Thyroid gland (tissue), 4 donors: ENCODE results near the gene PPP2R2C.

ENCODE experiments used
- POLR2A ChIP-seq, 2 donors: fragments of 450-650 bp; IDR thresholded peaks; one replicate each; pipeline ENCODE4 v1.6.1; 2017; ENCODE audit warnings: antibody characterized with exemption in 2 of 2, mild to moderate bottlenecking in 2 of 2, moderate library complexity in 1 of 2
- TF ChIP-seq, protein P1 (sequence below), 6 experiments: fragments of 200-600 bp in 3 of 6; fragments of 450-650 bp in 3 of 6; sonication (generic) in 3 of 6; IDR thresholded peaks; one replicate each; pipeline ENCODE4 v1.5.1; 2016 to 2019; ENCODE audit warnings: antibody characterized with exemption in 6 of 6, mild to moderate bottlenecking in 2 of 6, inconsistent platforms in 1 of 6, moderate library complexity in 1 of 6

DNA sequence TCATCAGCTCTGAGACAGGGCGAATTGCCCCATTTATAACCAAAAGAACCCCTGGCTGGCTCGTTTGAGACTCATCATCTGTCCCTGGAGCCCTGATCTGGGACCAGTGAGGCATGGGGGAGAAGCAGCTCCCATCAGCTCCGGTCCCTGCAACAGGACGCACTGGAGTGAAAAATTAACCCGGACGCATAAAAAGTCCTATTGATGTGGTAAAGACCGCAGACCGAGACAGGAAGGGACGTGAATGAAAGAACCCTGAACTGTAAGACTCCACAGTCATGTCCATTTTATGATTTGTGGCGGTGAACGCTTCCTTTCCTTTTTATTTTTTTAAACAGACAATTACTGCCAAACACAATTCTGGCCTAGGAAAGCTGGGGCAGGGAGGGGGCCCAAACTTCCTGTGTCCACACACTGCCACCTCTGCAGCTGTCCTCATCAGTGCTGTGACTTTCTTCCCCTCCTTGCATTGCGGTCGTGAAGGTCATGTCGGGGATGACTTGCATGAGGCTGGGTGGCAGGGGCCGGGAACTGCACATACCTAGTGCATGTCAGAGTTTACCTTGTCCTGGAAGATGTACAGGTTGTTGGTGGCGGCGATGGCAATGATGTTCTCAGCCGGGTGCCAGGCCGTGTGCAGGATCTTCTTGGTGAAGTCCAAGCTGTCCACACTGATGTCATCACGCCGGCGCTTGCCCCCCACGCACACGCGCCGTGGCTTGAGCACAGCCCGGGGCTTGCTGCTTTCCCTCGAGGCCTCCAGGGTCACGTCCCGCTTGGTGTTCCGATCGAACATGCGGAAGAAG, 149.4 kb downstream of the PPP2R2C start:
- TF ChIP-seq, protein P1, sequence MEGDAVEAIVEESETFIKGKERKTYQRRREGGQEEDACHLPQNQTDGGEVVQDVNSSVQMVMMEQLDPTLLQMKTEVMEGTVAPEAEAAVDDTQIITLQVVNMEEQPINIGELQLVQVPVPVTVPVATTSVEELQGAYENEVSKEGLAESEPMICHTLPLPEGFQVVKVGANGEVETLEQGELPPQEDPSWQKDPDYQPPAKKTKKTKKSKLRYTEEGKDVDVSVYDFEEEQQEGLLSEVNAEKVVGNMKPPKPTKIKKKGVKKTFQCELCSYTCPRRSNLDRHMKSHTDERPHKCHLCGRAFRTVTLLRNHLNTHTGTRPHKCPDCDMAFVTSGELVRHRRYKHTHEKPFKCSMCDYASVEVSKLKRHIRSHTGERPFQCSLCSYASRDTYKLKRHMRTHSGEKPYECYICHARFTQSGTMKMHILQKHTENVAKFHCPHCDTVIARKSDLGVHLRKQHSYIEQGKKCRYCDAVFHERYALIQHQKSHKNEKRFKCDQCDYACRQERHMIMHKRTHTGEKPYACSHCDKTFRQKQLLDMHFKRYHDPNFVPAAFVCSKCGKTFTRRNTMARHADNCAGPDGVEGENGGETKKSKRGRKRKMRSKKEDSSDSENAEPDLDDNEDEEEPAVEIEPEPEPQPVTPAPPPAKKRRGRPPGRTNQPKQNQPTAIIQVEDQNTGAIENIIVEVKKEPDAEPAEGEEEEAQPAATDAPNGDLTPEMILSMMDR (IDR thresholded peaks at IDR 0.05) = no peak
- TF ChIP-seq POLR2A (IDR thresholded peaks at IDR 0.05) = no peak
